H1 (cell line): Measurements from ENCODE around the gene EPM2A. TPM values are rescaled to one million over a fixed set of nuclear protein-coding genes. Genes with fewer than 3 reads are reported as not detected.

Experiments
- CTCF ChIA-PET: fragments of 300-600 bp; sonication (Branson Sonifier 250); formaldehyde crosslinking; loops from one replicate; lab custom pipeline; 2021; ENCODE audit not compliant: partially characterized antibody; lab: Charles Lee
- POLR2A ChIA-PET: fragments of 300-600 bp; sonication (Branson Sonifier 250); formaldehyde crosslinking; loops from one replicate; lab custom pipeline; 2021; ENCODE audit warnings: inconsistent platforms; ENCODE audit not compliant: partially characterized antibody; lab: Charles Lee
- DNase-seq, 2 experiments: peaks; one replicate each; pipeline versions ENCODE4 v3.0.0 to v3.0.0-alpha.2; 2010 to 2022; ENCODE audit warnings: low spot score in 2 of 2, low read depth in 1 of 2, mixed read lengths in 1 of 2
- FAIRE-seq: peaks from 2 replicates; lab custom pipeline; 2011; peaks lifted over from hg19 to GRCh38; lab: Jason Lieb, UNC
- H2AFZ ChIP-seq: 2 replicates; pipeline ENCODE4 v1.8.1; 2012; ENCODE audit warnings: low read length, inconsistent platforms
- H2AK5ac ChIP-seq: 2 replicates; pipeline ENCODE4 v1.6.1; 2013; ENCODE audit warnings: low read depth, low read length
- H2BK120ac ChIP-seq: replicated peaks from 2 replicates; pipeline ENCODE3; 2013; ENCODE audit warnings: low read depth, low read length, inconsistent platforms
- H2BK12ac ChIP-seq: 2 replicates; pipeline ENCODE4 v1.6.1; 2013; ENCODE audit warnings: low read depth, low read length
- H2BK15ac ChIP-seq: 2 replicates; pipeline ENCODE4 v1.6.1; 2013; ENCODE audit warnings: low read length
- H2BK20ac ChIP-seq: 2 replicates; pipeline ENCODE4 v1.6.1; 2013; ENCODE audit warnings: low read length
- H2BK5ac ChIP-seq: 2 replicates; pipeline ENCODE4 v1.6.1; 2013; ENCODE audit warnings: low read depth, low read length
- H3K14ac ChIP-seq: 2 replicates; pipeline ENCODE4 v1.6.1; 2013; ENCODE audit warnings: inconsistent platforms; ENCODE audit not compliant: insufficient read length
- H3K18ac ChIP-seq: 2 replicates; pipeline ENCODE4 v1.6.1; 2013; ENCODE audit warnings: low read length; ENCODE audit errors: extremely low read depth
- H3K23ac ChIP-seq: 2 replicates; pipeline ENCODE4 v1.6.1; 2013; ENCODE audit warnings: inconsistent platforms; ENCODE audit not compliant: insufficient read length
- H3K23me2 ChIP-seq: 2 replicates; pipeline ENCODE4 v1.6.1; 2013; ENCODE audit warnings: low read depth, low read length
- H3K27ac ChIP-seq: 2 replicates; pipeline ENCODE4 v1.6.1; 2011; ENCODE audit warnings: low read depth, low read length, inconsistent platforms
- H3K27me3 ChIP-seq, 4 experiments: replicated peaks in 1 of 4; 1 replicate in 1 of 4; 2 replicates in 3 of 4; pipeline versions ENCODE4 v1.6.1 to v1.8.1; 2011 to 2013; ENCODE audit warnings: low read length in 3 of 4, mild to moderate bottlenecking in 3 of 4, inconsistent platforms in 2 of 4, mixed read lengths in 2 of 4, moderate library complexity in 1 of 4; ENCODE audit not compliant: control insufficient read depth in 3 of 4, insufficient read depth in 3 of 4; ENCODE audit errors: extremely low read depth in 1 of 4
- H3K36me3 ChIP-seq, 4 experiments: 2 replicates each; pipeline versions ENCODE4 v1.6.1 to v1.8.1; 2011 to 2013; ENCODE audit warnings: mild to moderate bottlenecking in 4 of 4, low read length in 3 of 4, moderate library complexity in 2 of 4, control low read depth in 1 of 4, inconsistent platforms in 1 of 4; ENCODE audit not compliant: insufficient read depth in 4 of 4, control insufficient read depth in 2 of 4
- H3K4ac ChIP-seq: replicated peaks from 2 replicates; pipeline ENCODE3; 2013; ENCODE audit warnings: low read length, low read depth, mixed read lengths, inconsistent platforms; ENCODE audit not compliant: insufficient read length
- H3K4me1 ChIP-seq, 4 experiments: replicated peaks in 1 of 4; 1 replicate in 1 of 4; 2 replicates in 3 of 4; pipeline versions ENCODE4 v1.6.1 to v1.8.1; 2011 to 2013; ENCODE audit warnings: low read length in 3 of 4, inconsistent platforms in 2 of 4, mixed read lengths in 1 of 4; ENCODE audit not compliant: insufficient read depth in 4 of 4, control insufficient read depth in 3 of 4
- H3K4me2 ChIP-seq, 2 experiments: 2 replicates each; pipeline versions ENCODE4 v1.6.1 to v1.8.1; 2011 to 2013; ENCODE audit warnings: low read depth in 2 of 2, low read length in 2 of 2, control low read depth in 1 of 2, inconsistent platforms in 1 of 2, mild to moderate bottlenecking in 1 of 2; ENCODE audit not compliant: insufficient read depth in 1 of 2
- H3K4me3 ChIP-seq, 4 experiments: fragments of 200-600, 300-600 bp in 1 of 4; sonication (generic), shearing (Covaris generic), sonication (Bioruptor Twin) in 1 of 4; 2 replicates each; pipeline versions ENCODE4 v1.5.1 to v1.8.1; 2011 to 2016; ENCODE audit warnings: low read length in 4 of 4, low read depth in 3 of 4, control low read depth in 2 of 4, inconsistent platforms in 2 of 4, mild to moderate bottlenecking in 2 of 4, mixed read lengths in 1 of 4, moderate library complexity in 1 of 4; ENCODE audit not compliant: insufficient read depth in 2 of 4; ENCODE audit errors: extremely low read depth in 1 of 4
- H3K56ac ChIP-seq: replicated peaks from 2 replicates; pipeline ENCODE3; 2013; ENCODE audit warnings: low read depth, mild to moderate bottlenecking, mixed read lengths, low read length, inconsistent platforms; ENCODE audit not compliant: insufficient read length
- H3K79me1 ChIP-seq: 2 replicates; pipeline ENCODE4 v1.6.1; 2013; ENCODE audit warnings: low read depth, low read length, control low read depth
- H3K79me2 ChIP-seq, 2 experiments: 2 replicates each; pipeline versions ENCODE4 v1.6.1 to v1.8.1; 2012 to 2013; ENCODE audit warnings: low read length in 2 of 2, mild to moderate bottlenecking in 2 of 2, inconsistent platforms in 1 of 2; ENCODE audit not compliant: insufficient read depth in 2 of 2, control insufficient read depth in 1 of 2
- H3K9ac ChIP-seq, 4 experiments: replicated peaks in 1 of 4; 1 replicate in 1 of 4; 2 replicates in 3 of 4; pipeline versions ENCODE4 v1.6.1 to v1.8.1; 2011 to 2013; ENCODE audit warnings: low read depth in 3 of 4, low read length in 3 of 4, control low read depth in 2 of 4, mild to moderate bottlenecking in 2 of 4, moderate library complexity in 2 of 4, inconsistent platforms in 1 of 4; ENCODE audit errors: extremely low read depth in 1 of 4
- H3K9me3 ChIP-seq, 2 experiments: 2 replicates each; pipeline versions ENCODE4 v1.6.1 to v1.8.1; 2012 to 2013; ENCODE audit warnings: mild to moderate bottlenecking in 2 of 2, moderate library complexity in 2 of 2, control low read depth in 1 of 2, inconsistent platforms in 1 of 2, low read depth in 1 of 2, low read length in 1 of 2, mixed read lengths in 1 of 2; ENCODE audit not compliant: insufficient read depth in 2 of 2
- H4K20me1 ChIP-seq, 2 experiments: replicated peaks in 1 of 2; 2 replicates each; pipeline versions ENCODE3 to v1.8.1; 2011 to 2013; ENCODE audit warnings: inconsistent platforms in 2 of 2, low read length in 2 of 2, mild to moderate bottlenecking in 1 of 2; ENCODE audit not compliant: insufficient read depth in 2 of 2, control insufficient read depth in 1 of 2
- H4K5ac ChIP-seq: 2 replicates; pipeline ENCODE4 v1.6.1; 2013; ENCODE audit warnings: low read length, low read depth, mixed read lengths, inconsistent platforms; ENCODE audit not compliant: insufficient read length
- H4K8ac ChIP-seq: 2 replicates; pipeline ENCODE4 v1.8.0; 2013; ENCODE audit warnings: mild to moderate bottlenecking, moderate library complexity, low read length, inconsistent platforms; ENCODE audit not compliant: insufficient read depth; ENCODE audit errors: extremely low read depth
- H4K91ac ChIP-seq: replicated peaks from 2 replicates; pipeline ENCODE3; 2013; ENCODE audit warnings: low read length, mixed read lengths, inconsistent platforms; ENCODE audit not compliant: insufficient read length
- WGBS, 2 experiments: shearing (Covaris generic) in 1 of 2; methylation state at CpG; one replicate each; pipeline versions ENCODE4 v1.1.6 to v1.1.7; 2013 to 2015; ENCODE audit warnings: low lambda C conversion rate in 2 of 2, mixed read lengths in 2 of 2, inconsistent platforms in 1 of 2, low coverage in 1 of 2, missing lambda C conversion rate in 1 of 2; ENCODE audit not compliant: insufficient replicate concordance in 2 of 2, insufficient coverage in 1 of 2, insufficient read length in 1 of 2; ENCODE audit errors: extremely low coverage in 1 of 2, missing lambda C conversion rate in 1 of 2; 5-methylcytosine and 5-hydroxymethylcytosine counted together
- polyA plus RNA-seq, 7 experiments: library from polyadenylated mRNA; depleted of rRNA in 3 of 7; stranded (reverse) in 5 of 7; unstranded in 2 of 7; fragments of >200 nt in 5 of 7; fragments of 200-250 nt in 2 of 7; gene quantifications; 1 replicate in 5 of 7; 2 replicates in 1 of 7; 4 replicates in 1 of 7; pipeline versions ENCODE4 v1.2.1 to v1.2.3, GENCODE V29; 2011 to 2013; ENCODE audit warnings: missing spikeins in 2 of 7, mixed read lengths in 2 of 7
- total RNA-seq: library from RNA; stranded (reverse); fragmentation: NEBNext Ultra II Directional; extraction: Animal tissue kit (Norgen Biotek cat#: 25700); gene quantifications from 2 replicates; pipeline ENCODE4 v1.2.1, GENCODE V29; 2021

The EPM2A gene
- total and polyA plus RNA-seq, 2 of the 8 experiments (the other 6 are each of a cell fraction or from before 2014, with no cell fraction given): 2.3 to 6.2 TPM

- Histone ChIP-seq H2BK15ac (no peak overlapping the region), H4K91ac (no peak overlapping the region), H3K14ac (no peak overlapping the region), H3K4ac (no peak overlapping the region), H3K36me3 (peaks cover 0 to 6% (median 0%) of the 10 kb centered on the region in 4 experiments; a peak in 2 of 8 replicates), H2BK5ac (no peak overlapping the region), H3K4me2 (no peak overlapping the region), H3K56ac (no peak overlapping the region), H3K79me2 (peaks cover 0 to under 1% of the 10 kb centered on the region in 2 experiments; a peak in 1 of 4 replicates), H3K18ac (no peak overlapping the region), H2AFZ (no peak overlapping the region), H3K79me1 (no peaks in the 10 kb centered on the region), H4K20me1 (no peaks in the 10 kb centered on the region), H3K4me1 (no peaks in the 10 kb centered on the region), H3K23ac (no peak overlapping the region), H3K9ac (no peak overlapping the region), H3K23me2 (no peaks in the 10 kb centered on the region), H3K4me3 (no peak overlapping the region), H4K8ac (no peak overlapping the region), H3K27ac (no peak overlapping the region), H2BK20ac (no peak overlapping the region), H3K9me3 (peaks cover 6 to 8% of the 10 kb centered on the region in 2 experiments; a peak in 1 of 4 replicates), H2BK120ac (no peak overlapping the region), H2BK12ac (no peak overlapping the region), H4K5ac (no peak overlapping the region), H3K27me3 (no peaks in the 10 kb centered on the region), H2AK5ac (no peak overlapping the region)
- DNase-seq: no peak
- ChIA-PET CTCF (interaction anchor here (0.7 kb wide), 1 partner anchor 701 kb away, joined by 3 read pairs; no protein-coding TSS in a partner anchor), POLR2A (interaction anchor here (0.8 to 2.0 kb wide), 2 partner anchors 9 to 30 kb away, joined by 3 to 4 read pairs; no protein-coding TSS in a partner anchor)
- WGBS, 2 experiments: 89% methylated on average over 1 of the region's 1 CpG; no CpG with 5 or more reads in 1 of the 2 experiments
- no peak for FAIRE-seq
These were observed 6.6 kb downstream of the EPM2A start for GRCh38 chr6:145728444-145729385.
